ENCODE data around the gene NR1H3.

DNA sequence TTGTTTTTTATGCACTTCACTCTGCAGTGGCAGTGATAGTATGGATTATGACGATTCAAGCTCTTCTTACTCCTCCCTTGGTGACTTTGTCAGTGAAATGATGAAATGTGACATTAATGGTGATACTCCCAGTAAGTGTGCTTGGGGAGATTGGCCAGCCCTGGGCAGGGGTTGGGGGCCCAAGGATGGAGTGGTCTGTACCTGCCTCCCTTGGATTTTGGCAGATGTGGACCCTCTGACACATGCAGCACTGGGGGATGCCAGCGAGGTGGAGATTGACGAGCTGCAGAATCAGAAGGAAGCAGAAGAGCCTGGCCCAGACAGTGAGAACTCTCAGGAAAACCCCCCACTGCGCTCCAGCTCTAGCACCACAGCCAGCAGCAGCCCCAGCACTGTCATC is 26.4 kb downstream of the NR1H3 start:
- no peak for TF ChIP-seq CTCF (IDR thresholded peaks at IDR 0.05)
- TF ChIP-seq GATA2 (CRISPR knock-in tag; IDR thresholded peaks at IDR 0.05), result no peak
- TF ChIP-seq POLR2AphosphoS5 (IDR thresholded peaks at IDR 0.05; ENCODE audit: low read depth, low read length), result no peak
- TF ChIP-seq USF1 (IDR thresholded peaks at IDR 0.05; ENCODE audit: borderline replicate concordance, low read depth), result no peak
- no peak for TF ChIP-seq TAF1 (IDR thresholded peaks at IDR 0.05; ENCODE audit: borderline replicate concordance, low read depth, low read length)
- TF ChIP-seq FOSL2 (IDR thresholded peaks at IDR 0.05; ENCODE audit: borderline replicate concordance, low read depth), result no peak
- TF ChIP-seq SIN3A (IDR thresholded peaks at IDR 0.05; ENCODE audit: borderline replicate concordance, low read depth, low read length), result no peak
- TF ChIP-seq JUND (IDR thresholded peaks at IDR 0.05), result no peak
- TF ChIP-seq EP300 (IDR thresholded peaks at IDR 0.05; ENCODE audit: borderline replicate concordance in 1 of 2, low read depth in 1 of 2, low read length in 1 of 2), result no peak

Measured in SK-N-SH (cell line).